ENCODE measurements around the gene NEGR1.

GRCh38 chr1:71980556-71980955, 301.8 kb downstream of the NEGR1 start:
- TF ChIP-seq POLR2A (IDR thresholded peaks at IDR 0.05) (no peak), CTCF (IDR thresholded peaks at IDR 0.05) (no peak)

Measured in testis (tissue), 2 donors.